GM19023 (cell line): ENCODE measurements around the gene GLMP.

ENCODE experiments used
- ATAC-seq: cut with Tn5 transposase; IDR thresholded peaks from one replicate; pipeline ENCODE4 v1.9.1; 2021; ENCODE audit warnings: mild to moderate bottlenecking, moderate library complexity; ENCODE audit not compliant: unreplicated experiment

Gene GLMP

GRCh38 chr1:156251527-156251926 is 44.0 kb downstream of the GLMP start:
- ATAC-seq, result no peak

DNA sequence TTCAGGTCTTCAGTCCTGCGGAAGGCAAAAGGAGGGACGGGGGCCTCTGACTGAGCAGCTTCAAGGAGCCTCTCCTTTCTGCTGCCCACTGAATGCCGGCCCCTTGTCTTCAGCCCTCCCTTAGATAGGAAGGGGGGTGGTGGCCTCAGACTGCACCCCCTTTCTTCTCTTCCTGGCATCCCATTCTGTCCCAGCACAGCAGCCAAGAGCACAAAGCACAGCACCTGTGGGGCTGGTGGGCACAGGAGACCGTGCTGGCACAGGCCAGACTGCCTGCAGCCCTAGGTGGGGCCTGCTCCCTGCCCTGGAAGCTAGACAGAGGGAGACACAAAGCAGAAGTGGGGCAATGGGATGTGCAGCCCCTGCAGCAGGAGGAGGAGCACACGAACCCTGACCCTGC is 45.9 kb downstream of the GLMP start:
- ATAC-seq, result no peak

DNA sequence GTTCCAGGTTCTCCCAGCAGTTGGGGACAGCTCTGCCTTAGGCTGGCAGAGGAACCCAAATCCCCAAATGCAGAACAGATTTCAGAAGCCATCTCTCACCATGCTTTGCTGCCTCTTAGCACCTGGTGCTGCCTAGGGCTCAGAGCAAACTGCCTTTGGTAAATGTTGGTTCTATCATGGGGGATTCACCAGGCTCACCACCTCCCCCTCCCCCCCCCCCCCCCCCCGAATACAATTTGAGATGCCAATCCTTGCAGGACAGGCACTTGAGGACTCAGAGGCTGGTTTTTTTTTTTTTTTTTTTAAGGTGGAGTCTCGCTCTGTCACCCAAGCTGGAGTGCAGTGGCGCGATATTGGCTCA is 47.2 kb downstream of the GLMP start:
- no peak for ATAC-seq

DNA sequence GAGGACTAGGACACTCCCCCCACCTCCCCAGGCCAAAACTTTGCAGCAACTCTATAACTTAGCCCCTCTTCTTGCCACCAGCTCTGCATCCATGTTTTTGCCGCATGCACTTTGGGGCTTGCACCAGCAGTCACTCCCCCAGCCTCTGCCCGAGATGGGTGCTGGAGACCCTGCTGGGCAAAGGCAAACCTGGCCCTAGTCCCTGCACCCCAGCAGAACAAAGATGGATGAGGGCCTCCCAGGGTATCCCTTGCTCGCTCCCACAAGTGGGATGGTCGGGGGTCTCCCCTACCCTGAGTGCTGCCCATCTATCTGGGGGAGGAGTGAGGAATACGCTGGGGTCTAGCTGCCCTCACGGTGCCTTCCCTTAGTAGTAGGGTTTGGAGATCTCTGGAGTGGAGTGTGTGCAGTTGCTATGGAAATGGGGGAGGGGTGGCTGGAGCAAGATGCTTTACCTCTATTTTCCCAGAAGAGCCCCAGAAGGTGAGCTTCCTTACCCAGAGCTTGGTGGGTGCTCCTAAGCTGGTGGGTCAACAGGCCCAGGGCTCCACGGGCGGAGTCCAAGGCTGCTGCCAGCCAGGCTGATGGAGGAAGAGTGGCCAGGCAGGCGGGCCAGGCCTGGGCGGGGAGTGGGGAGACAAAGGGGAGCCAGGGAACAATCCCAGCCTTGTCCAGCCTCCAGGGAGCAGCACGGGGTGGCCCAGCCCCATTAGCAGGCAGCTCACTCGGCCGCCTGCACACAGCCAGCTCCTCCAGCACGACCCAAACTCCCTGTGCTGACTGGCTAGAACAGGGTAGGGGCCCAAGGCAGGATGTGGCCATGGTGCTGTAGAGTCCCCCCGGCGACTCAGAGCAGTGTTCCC is 47.8 kb downstream of the GLMP start, which contains the start of gene PAQR6:
TSS of gene PAQR6 (minus strand) at position 597 of the 863 bp plus-strand sequence. CDS start 1,325 bp downstream, outside the sequence.
- no peak for ATAC-seq

DNA sequence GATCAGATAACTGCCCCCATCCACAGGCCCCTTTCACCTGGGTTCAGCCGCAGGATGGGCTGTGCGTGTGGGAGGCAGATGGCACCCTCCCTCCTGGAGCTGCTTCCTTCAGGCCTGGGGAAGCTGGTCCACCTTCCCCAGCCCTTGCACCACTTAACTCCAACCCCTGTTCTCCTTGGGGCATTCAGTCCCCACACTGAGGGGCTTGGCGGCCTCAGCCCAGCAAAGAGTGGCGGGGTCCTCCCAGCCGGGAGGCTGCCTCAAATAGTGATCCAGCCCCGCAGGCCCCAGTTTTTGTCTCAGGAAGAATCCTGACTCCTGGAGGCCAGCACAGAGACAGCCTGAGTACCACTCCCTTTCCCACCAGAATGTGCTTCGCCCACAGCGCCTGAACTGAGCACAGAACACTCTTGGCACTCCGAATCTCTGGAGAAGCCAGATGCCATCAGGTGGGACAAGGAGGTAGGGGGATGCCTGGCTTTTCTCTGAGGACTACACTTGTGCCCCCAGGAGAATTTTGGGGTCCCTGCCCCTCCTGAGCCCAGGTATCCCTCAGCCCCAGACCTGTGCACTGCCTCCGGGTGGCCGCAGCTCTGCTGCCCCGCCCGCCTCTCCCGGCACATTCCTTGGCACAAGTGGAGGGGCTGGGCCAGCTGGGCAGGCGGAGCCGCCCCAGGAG is 48.6 kb downstream of the GLMP start:
- ATAC-seq, result no peak

GRCh38 chr1:156246241-156246780 is 49.2 kb downstream of the GLMP start:
- ATAC-seq, result no peak

GRCh38 chr1:156245451-156246232 is 49.8 kb downstream of the GLMP start:
- ATAC-seq, result no peak

- no peak for ATAC-seq
Measured at GRCh38 chr1:156244712-156245111, 50.8 kb downstream of the GLMP start.

DNA sequence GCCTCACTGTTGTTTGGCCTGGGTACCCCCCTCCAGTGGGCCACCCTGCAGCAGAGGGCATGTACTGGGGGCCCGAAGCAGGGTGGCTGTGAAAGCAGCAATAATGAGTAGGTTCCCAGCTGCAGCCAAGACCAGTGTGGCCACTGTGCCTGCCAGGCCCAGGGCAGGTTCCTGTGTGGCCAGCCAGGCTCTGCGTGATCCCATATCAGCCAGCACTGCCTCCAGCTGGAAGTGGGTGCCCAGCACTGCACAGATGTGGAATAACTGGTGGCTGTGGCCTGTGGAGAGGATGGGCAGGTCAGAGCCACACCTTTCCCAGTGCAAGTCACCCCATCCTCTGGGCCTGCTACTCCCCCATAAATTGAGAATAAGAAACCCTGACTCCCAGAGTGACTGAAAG is 51.4 kb downstream of the GLMP start:
- ATAC-seq, result no peak

- no peak for ATAC-seq
Measured at GRCh38 chr1:156242738-156243137, 52.7 kb downstream of the GLMP start.
